Activated naive CD4-positive, alpha-beta T cell treated with anti-CD3 and anti-CD28 coated beads, Interleukin-2, amount 50 U/mL, for 24 hours (primary cell): ENCODE results near the gene JAZF1.

Source experiments
- H3K27ac Mint-ChIP-seq: one replicate; pipeline ENCODE4 v1.8.0; 2021; ENCODE audit warnings: mild to moderate bottlenecking, mixed read lengths
- H3K27me3 Mint-ChIP-seq: one replicate; pipeline ENCODE4 v1.8.0; 2021; ENCODE audit warnings: mixed read lengths
- H3K36me3 Mint-ChIP-seq: one replicate; pipeline ENCODE4 v1.8.0; 2021; ENCODE audit warnings: mixed read lengths
- H3K4me1 Mint-ChIP-seq: one replicate; pipeline ENCODE4 v1.8.0; 2021; ENCODE audit warnings: mixed read lengths
- H3K4me3 Mint-ChIP-seq: one replicate; pipeline ENCODE4 v1.8.0; 2021; ENCODE audit warnings: mild to moderate bottlenecking, mixed read lengths
- H3K9me3 Mint-ChIP-seq: one replicate; pipeline ENCODE4 v1.8.0; 2021; ENCODE audit warnings: mixed read lengths

JAZF1 gene

GRCh38 chr7:27948861-27949260, 231.7 kb downstream of the JAZF1 start:
- H3K4me3 Mint-ChIP-seq: no peak overlapping the region
- no peaks in the 10 kb centered on the region for H3K27me3 Mint-ChIP-seq
- no peak overlapping the region for H3K27ac Mint-ChIP-seq
- H3K4me1 Mint-ChIP-seq: peaks cover 52% of the 10 kb centered on the region
- H3K9me3 Mint-ChIP-seq: no peaks in the 10 kb centered on the region
- peaks cover 4% of the 10 kb centered on the region for H3K36me3 Mint-ChIP-seq

GRCh38 chr7:27947586-27948278, 232.9 kb downstream of the JAZF1 start:
- no peaks in the 10 kb centered on the region for H3K9me3 Mint-ChIP-seq
- no peaks in the 10 kb centered on the region for H3K27me3 Mint-ChIP-seq
- peaks cover 4% of the 10 kb centered on the region for H3K36me3 Mint-ChIP-seq
- H3K4me1 Mint-ChIP-seq: peaks cover 41% of the 10 kb centered on the region
- no peak overlapping the region for H3K4me3 Mint-ChIP-seq
- no peak overlapping the region for H3K27ac Mint-ChIP-seq

- H3K4me3 Mint-ChIP-seq: no peak overlapping the region
- peaks cover 27% of the 10 kb centered on the region for H3K4me1 Mint-ChIP-seq
- H3K36me3 Mint-ChIP-seq: peaks cover 4% of the 10 kb centered on the region
- H3K27me3 Mint-ChIP-seq: no peaks in the 10 kb centered on the region
- H3K27ac Mint-ChIP-seq: no peak overlapping the region
- no peaks in the 10 kb centered on the region for H3K9me3 Mint-ChIP-seq
These were observed 234.2 kb downstream of the JAZF1 start for GRCh38 chr7:27946351-27946750.

GRCh38 chr7:27945058-27945795, 235.4 kb downstream of the JAZF1 start:
- Mint-ChIP-seq H3K36me3 (peaks cover 11% of the 10 kb centered on the region), H3K9me3 (no peaks in the 10 kb centered on the region), H3K4me3 (no peak overlapping the region), H3K27ac (no peak overlapping the region), H3K4me1 (peaks cover 18% of the 10 kb centered on the region), H3K27me3 (no peaks in the 10 kb centered on the region)

GRCh38 chr7:27944643-27945042, 236.0 kb downstream of the JAZF1 start:
- Mint-ChIP-seq H3K4me3 (no peak overlapping the region), H3K4me1 (peaks cover 12% of the 10 kb centered on the region), H3K27me3 (no peaks in the 10 kb centered on the region), H3K27ac (no peak overlapping the region), H3K9me3 (no peaks in the 10 kb centered on the region), H3K36me3 (peaks cover 11% of the 10 kb centered on the region)

- no peak overlapping the region for H3K4me3 Mint-ChIP-seq
- H3K36me3 Mint-ChIP-seq: peaks cover 11% of the 10 kb centered on the region
- no peak overlapping the region for H3K27ac Mint-ChIP-seq
- H3K4me1 Mint-ChIP-seq: peaks cover 5% of the 10 kb centered on the region
- H3K27me3 Mint-ChIP-seq: no peaks in the 10 kb centered on the region
- H3K9me3 Mint-ChIP-seq: no peaks in the 10 kb centered on the region
These were observed 237.4 kb downstream of the JAZF1 start for GRCh38 chr7:27943241-27943640.

GRCh38 chr7:27942711-27943110, 237.9 kb downstream of the JAZF1 start:
- Mint-ChIP-seq H3K9me3 (no peaks in the 10 kb centered on the region), H3K4me3 (no peak overlapping the region), H3K36me3 (peaks cover 11% of the 10 kb centered on the region), H3K4me1 (peaks cover 3% of the 10 kb centered on the region), H3K27ac (no peak overlapping the region), H3K27me3 (no peaks in the 10 kb centered on the region)

- no peaks in the 10 kb centered on the region for H3K9me3 Mint-ChIP-seq
- no peaks in the 10 kb centered on the region for H3K4me1 Mint-ChIP-seq
- H3K4me3 Mint-ChIP-seq: no peak overlapping the region
- H3K27ac Mint-ChIP-seq: no peak overlapping the region
- peaks cover 11% of the 10 kb centered on the region for H3K36me3 Mint-ChIP-seq
- no peaks in the 10 kb centered on the region for H3K27me3 Mint-ChIP-seq
These were observed 239.1 kb downstream of the JAZF1 start for GRCh38 chr7:27941522-27941921.

- Mint-ChIP-seq H3K4me1 (no peaks in the 10 kb centered on the region), H3K27me3 (no peaks in the 10 kb centered on the region), H3K27ac (no peak overlapping the region), H3K9me3 (no peaks in the 10 kb centered on the region), H3K4me3 (no peak overlapping the region), H3K36me3 (peaks cover 9% of the 10 kb centered on the region)
These were observed 240.3 kb downstream of the JAZF1 start for GRCh38 chr7:27940341-27940740.

GRCh38 chr7:27939893-27940292, 240.7 kb downstream of the JAZF1 start:
- Mint-ChIP-seq H3K4me1 (no peaks in the 10 kb centered on the region), H3K27ac (no peak overlapping the region), H3K36me3 (peaks cover 8% of the 10 kb centered on the region), H3K4me3 (no peak overlapping the region), H3K9me3 (no peaks in the 10 kb centered on the region), H3K27me3 (no peaks in the 10 kb centered on the region)

GRCh38 chr7:27936768-27937102, 243.9 kb downstream of the JAZF1 start:
- Mint-ChIP-seq H3K27me3 (no peaks in the 10 kb centered on the region), H3K36me3 (peaks cover 8% of the 10 kb centered on the region), H3K27ac (no peak overlapping the region), H3K4me1 (no peaks in the 10 kb centered on the region), H3K9me3 (no peaks in the 10 kb centered on the region), H3K4me3 (no peak overlapping the region)

- no peak overlapping the region for H3K27ac Mint-ChIP-seq
These were observed 244.4 kb downstream of the JAZF1 start for GRCh38 chr7:27936047-27936767.

GRCh38 chr7:27933671-27934565, 246.7 kb downstream of the JAZF1 start:
- no peaks in the 10 kb centered on the region for H3K4me1 Mint-ChIP-seq
- H3K27me3 Mint-ChIP-seq: no peaks in the 10 kb centered on the region
- no peaks in the 10 kb centered on the region for H3K36me3 Mint-ChIP-seq

More at GRCh38 chr7:27936047-27936767, 244.4 kb downstream of the JAZF1 start:
- Mint-ChIP-seq H3K4me1 (no peaks in the 10 kb centered on the region), H3K9me3 (no peaks in the 10 kb centered on the region), H3K36me3 (peaks cover 8% of the 10 kb centered on the region), H3K4me3 (no peak overlapping the region), H3K27me3 (no peaks in the 10 kb centered on the region)

GRCh38 chr7:27930910-27931476, 249.6 kb downstream of the JAZF1 start:
- H3K27ac Mint-ChIP-seq: no peak overlapping the region
- H3K4me1 Mint-ChIP-seq: no peaks in the 10 kb centered on the region

More at GRCh38 chr7:27933671-27934565, 246.7 kb downstream of the JAZF1 start:
- Mint-ChIP-seq H3K9me3 (no peaks in the 10 kb centered on the region), H3K4me3 (no peak overlapping the region), H3K27ac (no peak overlapping the region)

GRCh38 chr7:27929127-27929526, 251.5 kb downstream of the JAZF1 start:
- Mint-ChIP-seq H3K9me3 (no peaks in the 10 kb centered on the region), H3K27me3 (no peaks in the 10 kb centered on the region), H3K4me1 (no peaks in the 10 kb centered on the region), H3K4me3 (no peak overlapping the region), H3K36me3 (no peaks in the 10 kb centered on the region), H3K27ac (no peak overlapping the region)

More at GRCh38 chr7:27930910-27931476, 249.6 kb downstream of the JAZF1 start:
- Mint-ChIP-seq H3K36me3 (no peaks in the 10 kb centered on the region), H3K4me3 (no peak overlapping the region), H3K27me3 (no peaks in the 10 kb centered on the region), H3K9me3 (no peaks in the 10 kb centered on the region)
